Kidney (tissue), 14 donors: ENCODE data around the gene CBFA2T3. TPM values are rescaled to one million over a fixed set of nuclear protein-coding genes. Genes with fewer than 3 reads are reported as not detected.

Source experiments
- DNase-seq, 5 donors: peaks; one replicate each; pipeline ENCODE4 v3.0.0-alpha.2; 2013 to 2020
- FAIRE-seq: peaks from 2 replicates; lab custom pipeline; 2012; peaks lifted over from hg19 to GRCh38; lab: Jason Lieb, UNC
- H3K27ac ChIP-seq, 2 donors: one replicate each; pipeline ENCODE4 v1.7.0; 2013; ENCODE audit warnings: low read depth in 2 of 2, low read length in 2 of 2, inconsistent platforms in 1 of 2
- H3K27me3 ChIP-seq: one replicate; pipeline ENCODE4 v1.7.1; 2013; ENCODE audit warnings: low read length, inconsistent platforms; ENCODE audit not compliant: control insufficient read depth, insufficient read depth
- H3K36me3 ChIP-seq, 3 donors: one replicate each; pipeline versions ENCODE4 v1.7.0 to v1.7.1; 2013; ENCODE audit warnings: low read length in 3 of 3, control low read depth in 1 of 3, inconsistent platforms in 1 of 3; ENCODE audit not compliant: insufficient read depth in 3 of 3, control insufficient read depth in 2 of 3
- H3K4me1 ChIP-seq, 3 donors: one replicate each; pipeline versions ENCODE4 v1.7.0 to v1.7.1; 2013; ENCODE audit warnings: low read length in 3 of 3, inconsistent platforms in 1 of 3, low read depth in 1 of 3; ENCODE audit not compliant: control insufficient read depth in 2 of 3, insufficient read depth in 2 of 3
- H3K4me3 ChIP-seq, 3 donors: one replicate each; pipeline versions ENCODE4 v1.7.0 to v1.8.1; 2013; ENCODE audit warnings: low read length in 3 of 3, control low read depth in 1 of 3, inconsistent platforms in 1 of 3
- H3K9ac ChIP-seq, 3 donors: one replicate each; pipeline versions ENCODE4 v1.7.0 to v1.7.1; 2013; ENCODE audit warnings: low read length in 3 of 3, control low read depth in 1 of 3, inconsistent platforms in 1 of 3
- H3K9me3 ChIP-seq, 3 donors: one replicate each; pipeline versions ENCODE4 v1.7.0 to v1.7.1; 2013; ENCODE audit warnings: low read length in 3 of 3, control low read depth in 1 of 3, inconsistent platforms in 1 of 3; ENCODE audit not compliant: control insufficient read depth in 2 of 3, insufficient read depth in 1 of 3
- CTCF ChIP-seq: IDR thresholded peaks from 3 replicates; pipeline ENCODE4 v1.5.1; 2012; ENCODE audit warnings: mild to moderate bottlenecking, moderate library complexity, borderline replicate concordance; ENCODE audit not compliant: insufficient read depth; ENCODE audit errors: extremely low read depth
- intact Hi-C: fragments of 100-400 bp; cut with DNase I; formaldehyde crosslinking; loops from one replicate; pipeline ENCODE4 v1.11.1; 2022
- polyA plus RNA-seq: library from polyadenylated mRNA; stranded (reverse); fragments of 350-450 nt; fragmentation: Illumina TruSeq; extraction: RNeasy Lipid Tissue Mini Kit (QIAGEN cat#74804); gene quantifications from one replicate; pipeline ENCODE4 v1.2.3, GENCODE V29; 2014; ENCODE audit warnings: low read depth, low replicate concordance; ENCODE audit not compliant: insufficient read depth
- total RNA-seq: library from RNA; stranded (reverse); fragmentation: NEBNext Ultra II Directional; extraction: Animal tissue kit (Norgen Biotek cat#: 25700); gene quantifications from one replicate; pipeline ENCODE4 v1.2.1, GENCODE V29; 2021
- donor health status: control.
- donor health status: control.
- donor health status: control.
- donor health status: control.
- donor health status: control.
- donor health status: DM: yes; HTN: yes; CAD: no.
- donor health status: Normal renal cell carcinoma (clear cell type).

CBFA2T3 gene
- total and polyA plus RNA-seq, 2 donors from 2014 or later = 0.75 to 8.0 TPM

GRCh38 chr16:88934066-88934667 lies 42.8 kb downstream of the CBFA2T3 start:
- intact Hi-C loops = no loop called here
- no peaks in the 10 kb centered on the region for H3K9me3 ChIP-seq
- no peak for FAIRE-seq
- peaks cover 1% of the 10 kb centered on the region for H3K27me3 ChIP-seq
- no peak overlapping the region for H3K27ac ChIP-seq
- H3K36me3 ChIP-seq = no peaks in the 10 kb centered on the region
- no peak overlapping the region for H3K4me3 ChIP-seq
- TF ChIP-seq CTCF = no peak
- H3K9ac ChIP-seq = no peak overlapping the region
- DNase-seq = no peak
- H3K4me1 ChIP-seq = peaks cover 0 to 1% (median 0%) of the 10 kb centered on the region in 3 donors

GRCh38 chr16:88932929-88933328 lies 44.1 kb downstream of the CBFA2T3 start:
- DNase-seq (no peak), FAIRE-seq (no peak)
- Histone ChIP-seq H3K27ac (no peak overlapping the region), H3K4me3 (no peak overlapping the region), H3K36me3 (no peaks in the 10 kb centered on the region), H3K27me3 (no peaks in the 10 kb centered on the region), H3K4me1 (no peaks in the 10 kb centered on the region), H3K9ac (no peak overlapping the region), H3K9me3 (no peaks in the 10 kb centered on the region)
- TF ChIP-seq CTCF = no peak
- intact Hi-C loops = no loop called here

GRCh38 chr16:88931936-88932335 lies 45.1 kb downstream of the CBFA2T3 start:
- Histone ChIP-seq H3K9ac (no peak overlapping the region), H3K27ac (no peak overlapping the region), H3K27me3 (no peaks in the 10 kb centered on the region), H3K36me3 (no peaks in the 10 kb centered on the region), H3K4me1 (no peaks in the 10 kb centered on the region), H3K9me3 (no peaks in the 10 kb centered on the region), H3K4me3 (no peak overlapping the region)
- DNase-seq = no peak
- FAIRE-seq = no peak
- no peak for TF ChIP-seq CTCF
- intact Hi-C loops = no loop called here
